NCI-H187 treated with DMSO at 0.1 percent for 48 hours (cell line): Measurements from ENCODE around the gene DAZAP1.
"Not testable (repeated sequence)": the region's sequence is repeated elsewhere in the genome, so short reads cannot be mapped to it uniquely, and the experiment has no call there.

Source experiments
- DNase-seq: peaks from one replicate; lab custom pipeline; 2025; lab: John Stamatoyannopoulos, UW

The DAZAP1 gene

DNA sequence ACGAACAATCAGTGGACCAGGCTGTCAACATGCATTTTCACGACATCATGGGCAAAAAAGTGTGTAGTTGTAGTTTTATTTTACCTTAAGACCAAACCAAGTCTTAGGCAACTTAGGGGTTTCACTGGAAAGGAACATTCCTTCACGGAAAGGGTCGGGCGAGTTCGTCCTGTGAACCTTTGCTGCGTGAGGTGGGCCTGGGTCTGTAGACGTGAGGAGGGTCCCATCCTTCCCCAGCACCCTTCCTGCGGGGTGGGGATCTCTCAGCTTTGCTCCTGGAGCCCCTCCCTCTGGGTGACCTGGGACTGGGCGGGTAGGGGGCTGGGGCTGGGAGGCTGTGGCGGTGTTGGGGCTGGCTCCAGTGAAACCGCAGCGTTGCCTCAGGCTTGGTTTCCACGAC is 18.5 kb downstream of the DAZAP1 start:
- DNase-seq: no peak

DNA sequence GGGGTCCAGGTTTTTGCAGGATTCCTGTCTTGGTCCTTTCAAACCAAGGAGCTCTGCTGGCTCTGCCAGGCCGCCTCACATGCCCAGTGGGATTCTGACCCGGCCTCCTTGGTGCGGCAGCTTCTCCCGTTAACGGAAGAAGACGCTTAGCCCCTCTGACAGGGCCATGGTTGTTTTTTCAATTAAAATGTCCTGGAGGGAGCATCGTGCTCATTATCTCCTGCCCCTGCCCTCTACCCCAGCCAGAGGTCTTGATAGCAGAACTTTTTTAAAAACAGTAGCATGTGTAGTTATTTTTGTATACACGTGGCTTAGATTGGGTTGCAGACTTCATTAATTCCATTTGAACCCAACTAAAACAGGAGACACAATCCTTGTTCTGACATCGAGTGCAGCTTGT is 19.4 kb downstream of the DAZAP1 start:
- DNase-seq: no peak

DNA sequence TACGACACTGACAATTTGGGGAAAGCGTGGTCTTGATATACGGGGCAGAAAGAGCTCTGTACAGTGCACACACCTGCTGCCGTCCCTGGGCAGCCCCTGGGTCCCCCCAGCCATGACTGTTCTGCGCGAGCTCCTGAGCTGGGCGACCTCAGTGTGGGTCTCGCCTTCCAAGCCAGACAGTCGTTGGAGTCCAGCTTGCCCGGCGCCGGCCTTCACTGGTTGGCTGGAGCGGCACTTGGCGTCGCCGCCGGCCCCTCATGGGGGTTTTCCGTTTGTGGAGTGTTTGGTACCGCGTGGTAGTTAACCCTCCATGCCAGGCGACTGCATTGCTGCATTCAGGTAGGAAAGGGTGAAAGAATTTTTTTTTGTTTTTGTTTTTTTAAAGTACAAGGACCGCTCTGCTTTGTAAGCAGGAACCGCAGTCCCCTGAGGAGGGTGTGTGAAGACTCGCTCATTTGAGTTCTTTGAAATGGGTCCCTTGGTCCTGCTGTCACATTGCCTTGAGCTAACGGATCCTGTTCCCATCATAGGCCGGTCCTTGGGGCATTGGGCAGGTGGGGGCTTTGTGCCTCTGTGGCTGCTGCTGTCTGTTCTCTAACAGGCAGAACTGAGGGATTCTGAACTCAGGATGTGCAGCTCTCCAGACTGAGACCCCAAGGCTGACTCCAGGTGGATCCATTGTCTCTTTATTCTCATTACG is 20.0 kb downstream of the DAZAP1 start:
- DNase-seq: no peak

- DNase-seq: no peak
Measured at GRCh38 chr19:1428738-1429391, 21.5 kb downstream of the DAZAP1 start.

DNA sequence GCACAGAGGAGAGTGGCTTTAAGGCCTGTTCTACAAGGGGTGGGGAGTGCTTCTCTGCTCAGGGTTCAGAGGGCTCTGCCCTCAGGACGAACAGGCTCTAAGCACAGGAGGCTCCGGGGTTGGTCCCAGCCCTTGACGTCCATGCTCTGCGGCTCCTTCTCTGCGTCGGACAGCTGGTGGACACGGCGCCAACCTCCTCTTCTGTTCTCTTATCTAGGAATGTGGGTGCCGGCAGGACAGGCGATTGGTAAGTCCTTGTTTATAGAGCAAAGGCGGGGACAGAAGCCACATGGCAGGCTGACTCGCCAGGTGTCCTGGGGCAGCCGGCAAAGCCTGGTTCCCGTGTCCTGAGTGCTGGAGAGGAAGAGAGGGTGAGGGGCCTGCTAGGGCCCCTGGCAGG is 22.4 kb downstream of the DAZAP1 start:
- no peak for DNase-seq

DNA sequence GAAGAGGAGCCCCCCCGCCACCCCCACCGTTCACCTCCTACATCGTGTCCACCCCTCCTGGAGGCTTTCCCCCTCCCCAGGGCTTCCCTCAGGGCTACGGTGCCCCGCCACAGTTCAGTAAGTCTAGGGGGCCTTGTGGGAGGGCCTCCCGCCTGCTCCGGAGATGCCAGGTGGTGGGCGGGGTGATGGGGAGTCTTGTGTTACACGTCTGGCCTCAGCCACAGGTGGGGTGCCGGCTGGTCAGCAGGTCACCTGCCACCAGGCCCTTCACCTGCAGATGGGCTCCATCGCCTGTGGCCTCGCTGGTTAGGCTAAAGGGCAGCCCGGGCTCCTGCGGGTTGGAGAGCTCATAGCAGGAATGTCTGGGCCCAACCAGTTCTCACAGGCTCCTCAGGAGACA is 22.9 kb downstream of the DAZAP1 start:
- no peak for DNase-seq

- DNase-seq: no peak
Measured at GRCh38 chr19:1431759-1432506, 24.5 kb downstream of the DAZAP1 start.

- no peak for DNase-seq
Measured at GRCh38 chr19:1432507-1432887, 25.1 kb downstream of the DAZAP1 start.

GRCh38 chr19:1433119-1434039 is 26.0 kb downstream of the DAZAP1 start:
- DNase-seq: no peak

DNA sequence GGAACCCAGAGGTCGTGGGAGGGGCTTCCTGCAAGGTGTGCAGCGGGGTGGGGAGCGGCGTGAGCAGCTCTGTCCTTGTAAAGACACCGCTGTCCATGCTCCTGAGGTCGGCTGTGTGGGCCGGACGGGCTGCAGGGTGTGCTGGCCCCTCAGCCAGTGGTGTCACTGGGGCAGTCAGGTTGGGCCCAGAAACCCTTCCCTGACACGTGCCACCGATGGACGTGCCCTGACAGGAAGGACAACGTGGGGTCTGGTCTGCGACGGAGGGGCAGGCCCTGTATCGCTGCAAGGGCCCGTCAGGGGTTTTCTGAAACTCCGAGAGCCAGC is 26.6 kb downstream of the DAZAP1 start:
- no peak for DNase-seq

DNA sequence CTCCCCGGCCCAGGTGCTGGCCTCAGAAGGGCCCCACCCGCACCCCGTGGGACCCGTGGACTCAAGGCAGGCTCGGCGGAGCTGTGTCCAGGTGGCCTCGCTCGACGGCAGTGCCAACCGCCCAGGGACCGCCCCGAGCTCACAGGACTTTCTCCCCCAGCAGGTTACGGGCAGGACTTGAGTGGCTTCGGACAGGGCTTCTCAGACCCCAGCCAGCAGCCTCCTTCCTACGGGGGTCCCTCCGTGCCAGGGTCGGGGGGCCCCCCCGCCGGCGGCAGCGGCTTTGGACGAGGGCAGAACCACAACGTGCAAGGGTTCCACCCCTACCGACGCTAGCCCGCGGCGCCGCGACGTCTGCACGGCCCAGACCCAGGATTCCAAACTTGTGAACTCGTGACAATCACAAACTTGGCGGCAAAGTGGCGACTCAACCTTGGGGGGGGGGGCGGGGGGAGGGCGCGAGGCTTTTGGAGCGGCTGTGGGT is 27.2 kb downstream of the DAZAP1 start:
- no peak for DNase-seq

- DNase-seq: no peak
Measured at GRCh38 chr19:1435378-1435989, 28.1 kb downstream of the DAZAP1 start.

DNA sequence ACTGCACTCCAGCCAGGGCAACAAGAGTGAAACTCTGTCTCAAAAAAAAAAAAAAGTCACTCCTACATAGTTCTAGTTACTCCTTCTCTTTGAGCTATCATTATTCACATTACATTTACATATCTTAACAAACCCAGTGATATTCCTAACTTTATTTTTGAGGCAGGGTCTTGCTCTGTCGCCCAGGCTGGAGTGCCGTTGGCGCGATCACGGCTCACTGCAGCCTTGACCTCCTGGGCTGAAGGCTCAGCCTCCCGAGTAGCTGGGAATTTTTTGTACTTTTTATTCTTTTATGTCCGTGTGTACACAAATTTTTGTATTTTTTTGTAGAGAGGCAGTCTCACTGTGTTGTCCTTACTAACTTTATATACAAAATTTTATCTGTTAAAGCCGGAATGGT is 30.2 kb downstream of the DAZAP1 start:
- no peak for DNase-seq

DNA sequence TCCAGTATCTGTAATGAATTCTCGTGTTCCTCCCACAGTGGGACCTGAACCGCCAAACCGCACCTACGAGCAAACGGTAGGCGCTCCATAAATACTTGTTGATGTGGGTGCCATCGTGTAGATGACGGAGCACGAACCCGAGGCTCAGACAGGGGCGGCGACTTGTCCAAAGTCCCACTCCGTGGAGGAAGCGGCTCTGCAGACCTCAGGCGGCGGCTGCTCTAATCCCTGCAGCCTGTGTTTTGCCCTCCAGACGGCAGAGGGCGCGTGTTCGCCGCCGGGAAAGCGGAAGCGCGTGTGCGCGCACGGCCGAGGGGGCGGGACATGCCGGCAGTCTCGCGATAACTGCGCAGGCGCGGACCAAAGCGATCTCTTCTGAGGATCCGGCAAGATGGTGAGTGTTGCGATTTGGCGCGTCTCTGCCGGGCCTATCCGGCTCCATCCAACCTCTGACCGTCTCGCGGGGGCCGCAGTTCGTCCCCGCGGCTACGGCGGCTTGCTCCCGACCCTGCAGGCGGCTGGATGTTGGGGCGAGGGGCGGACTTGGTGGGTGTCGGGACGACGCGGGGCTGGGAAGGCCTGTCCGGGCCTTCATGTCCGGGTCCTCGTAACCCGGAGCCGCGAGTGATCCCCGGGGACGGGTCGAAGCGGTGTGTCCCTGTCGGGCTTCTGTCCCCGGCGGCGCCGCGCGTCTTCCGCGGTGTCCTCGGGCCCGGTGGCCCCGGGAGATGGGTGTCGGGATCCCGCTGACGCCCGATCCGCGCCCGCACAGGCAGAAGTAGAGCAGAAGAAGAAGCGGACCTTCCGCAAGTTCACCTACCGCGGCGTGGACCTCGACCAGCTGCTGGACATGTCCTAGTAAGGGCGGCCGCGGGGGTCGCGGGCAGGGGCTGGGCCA is 30.9 kb downstream of the DAZAP1 start, which contains the start of gene RPS15:
RPS15 (plus strand) TSS at position 362 of the 898 bp plus-strand sequence; CDS start at position 392, 30 bp downstream.
- peak; percentile 75 for DNase-seq

- DNase-seq: no peak
Measured at GRCh38 chr19:1438933-1439354, 31.6 kb downstream of the DAZAP1 start.

DNA sequence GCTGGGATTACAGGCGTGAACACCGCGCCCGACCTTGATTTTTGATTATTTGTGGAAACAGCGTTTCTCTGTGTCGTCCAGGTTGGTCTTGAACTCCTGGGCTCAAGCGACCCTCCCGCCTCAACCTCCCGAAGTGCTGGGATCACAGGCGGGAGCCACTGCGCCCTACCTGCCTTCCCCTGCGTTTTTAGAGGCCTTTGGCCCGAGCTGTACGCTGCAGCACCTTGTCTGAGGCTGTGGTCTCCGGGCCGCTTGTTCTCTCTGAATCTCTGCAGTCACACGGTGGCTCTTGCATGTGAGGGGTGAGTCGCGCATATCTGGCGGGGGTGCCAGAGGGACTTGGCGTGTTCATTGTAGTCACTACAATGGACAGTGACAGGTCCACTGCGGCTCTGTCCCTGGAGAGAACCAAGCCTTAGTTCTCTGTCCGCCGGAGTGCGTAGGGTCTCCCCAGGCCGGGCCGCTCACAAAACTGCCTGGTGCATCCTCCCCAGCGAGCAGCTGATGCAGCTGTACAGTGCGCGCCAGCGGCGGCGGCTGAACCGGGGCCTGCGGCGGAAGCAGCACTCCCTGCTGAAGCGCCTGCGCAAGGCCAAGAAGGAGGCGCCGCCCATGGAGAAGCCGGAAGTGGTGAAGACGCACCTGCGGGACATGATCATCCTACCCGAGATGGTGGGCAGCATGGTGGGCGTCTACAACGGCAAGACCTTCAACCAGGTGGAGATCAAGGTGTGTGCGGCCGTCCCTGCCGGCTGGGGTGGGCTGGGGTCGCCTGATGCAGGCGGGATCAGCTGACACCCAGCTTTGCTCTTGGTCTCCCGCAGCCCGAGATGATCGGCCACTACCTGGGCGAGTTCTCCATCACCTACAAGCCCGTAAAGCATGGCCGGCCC is 32.4 kb downstream of the DAZAP1 start:
- DNase-seq: not testable (repeated sequence)

GRCh38 chr19:1440418-1440801 is 33.0 kb downstream of the DAZAP1 start:
- no peak for DNase-seq

GRCh38 chr19:1441022-1441426 is 33.6 kb downstream of the DAZAP1 start:
- DNase-seq: no peak

- DNase-seq: no peak
Measured at GRCh38 chr19:1441677-1442438, 34.5 kb downstream of the DAZAP1 start.
